Loucy (cell line): ENCODE data around the gene LPGAT1.

Source experiments
- H2AFZ ChIP-seq: fragments of 200-600 bp; sonication (generic); 2 replicates; pipeline ENCODE4 v1.6.0; 2016; ENCODE audit warnings: antibody characterized with exemption, mild to moderate bottlenecking, low read length, moderate library complexity
- H3F3A ChIP-seq: fragments of 200-600 bp; 2 replicates; pipeline ENCODE4 v1.6.0; 2016; ENCODE audit warnings: antibody characterized with exemption, low read depth, mild to moderate bottlenecking
- H3K27me3 ChIP-seq: fragments of 200-600 bp; sonication (generic); 2 replicates; pipeline ENCODE4 v1.6.1; 2014; ENCODE audit warnings: low read length, mild to moderate bottlenecking; ENCODE audit not compliant: insufficient read depth, poor library complexity, severe bottlenecking
- H3K36me3 ChIP-seq: fragments of 200-600 bp; sonication (generic); 2 replicates; pipeline ENCODE4 v1.6.1; 2016; ENCODE audit warnings: low read length; ENCODE audit not compliant: insufficient read depth
- H3K4me1 ChIP-seq: fragments of 200-600 bp; sonication (generic); 2 replicates; pipeline ENCODE4 v1.5.1; 2014; ENCODE audit warnings: low read length, mild to moderate bottlenecking; ENCODE audit not compliant: insufficient read depth, poor library complexity, severe bottlenecking
- H3K4me2 ChIP-seq: fragments of 200-600 bp; sonication (generic); 2 replicates; pipeline ENCODE4 v1.6.0; 2014; ENCODE audit warnings: antibody characterized with exemption, low read length, low read depth, mild to moderate bottlenecking; ENCODE audit not compliant: poor library complexity, severe bottlenecking
- H3K4me3 ChIP-seq: fragments of 200-600 bp; sonication (generic); 2 replicates; pipeline ENCODE4 v1.5.1; 2014; ENCODE audit warnings: low read length, mild to moderate bottlenecking, mixed read lengths; ENCODE audit not compliant: poor library complexity, severe bottlenecking
- H3K79me2 ChIP-seq: fragments of 200-600 bp; sonication (generic); 2 replicates; pipeline ENCODE4 v1.6.1; 2014; ENCODE audit warnings: low read length; ENCODE audit not compliant: insufficient read depth
- H3K9ac ChIP-seq: fragments of 200-600 bp; sonication (generic); 2 replicates; pipeline ENCODE4 v1.6.0; 2014; ENCODE audit warnings: mild to moderate bottlenecking, low read depth, low read length, moderate library complexity; ENCODE audit not compliant: poor library complexity, severe bottlenecking
- H3K9me2 ChIP-seq: fragments of 200-600 bp; sonication (generic); replicated peaks from 2 replicates; pipeline ENCODE4 v1.6.1; 2016; ENCODE audit warnings: low read depth, low read length, mixed read lengths
- H3K9me3 ChIP-seq: fragments of 200-600 bp; sonication (generic); 2 replicates; pipeline ENCODE4 v1.6.1; 2014; ENCODE audit warnings: mild to moderate bottlenecking, antibody characterized with exemption, low read length, low read depth; ENCODE audit not compliant: insufficient read depth
- H4K20me1 ChIP-seq: fragments of 200-600 bp; sonication (generic); 2 replicates; pipeline ENCODE4 v1.6.0; 2014; ENCODE audit warnings: antibody characterized with exemption, low read length, mild to moderate bottlenecking; ENCODE audit not compliant: insufficient read depth, poor library complexity, severe bottlenecking
- CTCF ChIP-seq: fragments of 200-600 bp; sonication (generic); conservative IDR thresholded peaks from 2 replicates; pipeline ENCODE4 v1.5.1; 2014; ENCODE audit warnings: mild to moderate bottlenecking, antibody characterized with exemption, low read length
- EZH2phosphoT487 ChIP-seq: fragments of 200-600 bp; IDR thresholded peaks from 2 replicates; pipeline ENCODE4 v1.6.1; 2018; ENCODE audit warnings: antibody characterized with exemption, mild to moderate bottlenecking, moderate library complexity, borderline replicate concordance

Gene LPGAT1

GRCh38 chr1:211732293-211732980 is 98.1 kb downstream of the LPGAT1 start:
- no peak overlapping the region for H3K4me3 ChIP-seq

GRCh38 chr1:211731456-211732292 is 98.9 kb downstream of the LPGAT1 start:
- no peak overlapping the region for H3K4me2 ChIP-seq
- TF ChIP-seq CTCF (no peak), EZH2phosphoT487 (no peak)
- H3K4me3 ChIP-seq, result no peak overlapping the region
- no peaks in the 10 kb centered on the region for H3K79me2 ChIP-seq
- H2AFZ ChIP-seq, result no peak overlapping the region; the same call in 1 of the 2 replicates
- H3K36me3 ChIP-seq, result no peaks in the 10 kb centered on the region
- no peaks in the 10 kb centered on the region for H3K4me1 ChIP-seq
- no peaks in the 10 kb centered on the region for H4K20me1 ChIP-seq
- no peaks in the 10 kb centered on the region for H3F3A ChIP-seq
- no peak overlapping the region for H3K9ac ChIP-seq
- no peaks in the 10 kb centered on the region for H3K9me2 ChIP-seq
- H3K9me3 ChIP-seq, result no peaks in the 10 kb centered on the region
- no peaks in the 10 kb centered on the region for H3K27me3 ChIP-seq

More at GRCh38 chr1:211732293-211732980, 98.1 kb downstream of the LPGAT1 start:
- H4K20me1 ChIP-seq, result no peaks in the 10 kb centered on the region
- no peak overlapping the region for H3K4me2 ChIP-seq
- H3K36me3 ChIP-seq, result no peaks in the 10 kb centered on the region
- no peaks in the 10 kb centered on the region for H3K9me3 ChIP-seq
- no peaks in the 10 kb centered on the region for H3K27me3 ChIP-seq
- no peaks in the 10 kb centered on the region for H3K79me2 ChIP-seq
- H3K4me1 ChIP-seq, result peaks cover 2% of the 10 kb centered on the region
- H3K9ac ChIP-seq, result no peak overlapping the region
- H3F3A ChIP-seq, result no peaks in the 10 kb centered on the region
- no peak for TF ChIP-seq CTCF
- TF ChIP-seq EZH2phosphoT487, result no peak
- no peak overlapping the region for H2AFZ ChIP-seq
- H3K9me2 ChIP-seq, result no peaks in the 10 kb centered on the region

GRCh38 chr1:211730347-211730746 is 100.2 kb downstream of the LPGAT1 start:
- TF ChIP-seq CTCF, result no peak
- no peak for TF ChIP-seq EZH2phosphoT487
- Histone ChIP-seq H3K27me3 (no peaks in the 10 kb centered on the region), H3K9ac (no peak overlapping the region), H3K4me1 (no peaks in the 10 kb centered on the region), H3K79me2 (no peaks in the 10 kb centered on the region), H3K36me3 (no peaks in the 10 kb centered on the region), H3K9me3 (no peaks in the 10 kb centered on the region), H4K20me1 (no peaks in the 10 kb centered on the region), H3K9me2 (no peaks in the 10 kb centered on the region), H2AFZ (no peak overlapping the region), H3F3A (no peaks in the 10 kb centered on the region), H3K4me2 (no peak overlapping the region), H3K4me3 (no peak overlapping the region)
